ENCODE results near the gene BICD1.

- no peak for TF ChIP-seq CTCF (IDR thresholded peaks at IDR 0.05; ENCODE audit: insufficient read depth, low read length)
- no peak for TF ChIP-seq POLR2AphosphoS5 (IDR thresholded peaks at IDR 0.05; ENCODE audit: low read depth)
- TF ChIP-seq REST (IDR thresholded peaks at IDR 0.05; ENCODE audit: insufficient replicate concordance, low read depth): no peak
- TF ChIP-seq SPI1 (IDR thresholded peaks at IDR 0.05; ENCODE audit: borderline replicate concordance, low read depth): no peak
Measured at GRCh38 chr12:32402946-32403345, 296.3 kb downstream of the BICD1 start.

Measured in HL-60 (cell line).